ENCODE data around the gene ABHD12. TPM values are rescaled to one million over a fixed set of nuclear protein-coding genes. Genes with fewer than 3 reads are reported as not detected.

ABHD12 gene
- total and polyA plus RNA-seq, 2 donors (not counting 3 experiments of a cell fraction or from before 2014, with no cell fraction given): 19.2 to 36.0 TPM

GRCh38 chr20:25294459-25295385 is 95.9 kb downstream of the ABHD12 start:
- Histone ChIP-seq H3K4me2 (ENCODE audit: insufficient read depth, low read length) (no peak overlapping the region), H4K20me1 (replicated peaks; ENCODE audit: control insufficient read depth, extremely low read depth, insufficient read depth, low read length) (no peaks in the 10 kb centered on the region), H3K27me3 (ENCODE audit: control insufficient read depth in 2 of 2, insufficient read depth in 2 of 2, low read length in 2 of 2) (no peaks in the 10 kb centered on the region), H2AFZ (ENCODE audit: low read depth, low read length) (no peak overlapping the region), H3K36me3 (ENCODE audit: control insufficient read depth in 2 of 2, extremely low read depth in 1 of 2, insufficient read depth in 2 of 2, low read length in 2 of 2) (peaks cover 3 to 15% of the 10 kb centered on the region in 2 experiments), H3K27ac (ENCODE audit: insufficient read depth, low read depth, low read length) (no peak overlapping the region), H3K79me2 (ENCODE audit: control insufficient read depth, insufficient read depth, low read length) (no peaks in the 10 kb centered on the region), H3K9ac (replicated peaks; ENCODE audit: extremely low read depth, insufficient read depth, low read length) (no peak overlapping the region), H3K4me3 (replicated peaks in 1 of 3; ENCODE audit: insufficient read depth in 1 of 3, low read depth in 1 of 3, low read length in 3 of 3) (no peak overlapping the region), H3K9me3 (replicated peaks; ENCODE audit: control insufficient read depth, insufficient read depth, low read length) (no peaks in the 10 kb centered on the region), H3K4me1 (ENCODE audit: control insufficient read depth, extremely low read depth, insufficient read depth, low read length) (no peaks in the 10 kb centered on the region), H3K9me1 (replicated peaks; ENCODE audit: control insufficient read depth, extremely low read depth, insufficient read depth, low read length) (no peaks in the 10 kb centered on the region)
- no peak for TF ChIP-seq MAX (IDR thresholded peaks at IDR 0.05; ENCODE audit: insufficient read depth, insufficient read length)
- no peak for TF ChIP-seq POLR2AphosphoS5 (IDR thresholded peaks at IDR 0.05; ENCODE audit: insufficient read depth, low read depth, low read length)
- peak; percentile 93 to 98 for TF ChIP-seq CTCF (IDR thresholded peaks at IDR 0.05; ENCODE audit: extremely low read depth in 1 of 2, insufficient read depth in 1 of 2, low read depth in 1 of 2, low read length in 2 of 2)
- no TSS peak for BruUV-seq (replicated peaks)
- peak; percentile 68 for FAIRE-seq
- ChIA-PET CTCF (interaction anchor here (0.8 to 5.0 kb wide), 5 partner anchors 14 to 104 kb away, joined by 3 to 104 read pairs (median 5); no protein-coding TSS in a partner anchor), POLR2A (no interaction called here)
- dilution Hi-C loops (cut with MboI; ENCODE audit: extremely low pct_ligation_motif_present, low sequenced_read_pairs) (no loop called here), intact Hi-C loops (cut with micrococcal nuclease) (loop anchor here (1.0 to 2.0 kb wide), 2 partner anchors 96 to 105 kb away; partner anchors contain the start of gene ABHD12)
- peak; percentile 71 for DNase-seq (ENCODE audit: low read depth, low spot score)
